Activated T-cell treated with anti-CD3 and anti-CD28 coated beads, Interleukin-2, amount 50 U/mL, for 24 hours (primary cell): ENCODE measurements around the gene ACP4.
"Not testable (repeated sequence)": the region's sequence is repeated elsewhere in the genome, so short reads cannot be mapped to it uniquely, and the experiment has no call there.

Source experiments
- DNase-seq: peaks from one replicate; pipeline ENCODE4 v3.0.0-alpha.2; 2020
- H3K27ac Mint-ChIP-seq: 2 replicates; pipeline ENCODE4 v1.8.0; 2020; ENCODE audit warnings: mild to moderate bottlenecking, mixed read lengths
- H3K27me3 Mint-ChIP-seq: 2 replicates; pipeline ENCODE4 v1.8.0; 2020; ENCODE audit warnings: mixed read lengths
- H3K36me3 Mint-ChIP-seq: 2 replicates; pipeline ENCODE4 v1.8.0; 2020; ENCODE audit warnings: low read depth, mixed read lengths
- H3K4me1 Mint-ChIP-seq: 2 replicates; pipeline ENCODE4 v1.8.0; 2020; ENCODE audit warnings: low read depth, mixed read lengths
- H3K4me3 Mint-ChIP-seq: 2 replicates; pipeline ENCODE4 v1.8.0; 2020; ENCODE audit warnings: mild to moderate bottlenecking, moderate library complexity, mixed read lengths
- H3K9me3 Mint-ChIP-seq: 2 replicates; pipeline ENCODE4 v1.8.0; 2020; ENCODE audit warnings: mixed read lengths

ACP4 gene

DNA sequence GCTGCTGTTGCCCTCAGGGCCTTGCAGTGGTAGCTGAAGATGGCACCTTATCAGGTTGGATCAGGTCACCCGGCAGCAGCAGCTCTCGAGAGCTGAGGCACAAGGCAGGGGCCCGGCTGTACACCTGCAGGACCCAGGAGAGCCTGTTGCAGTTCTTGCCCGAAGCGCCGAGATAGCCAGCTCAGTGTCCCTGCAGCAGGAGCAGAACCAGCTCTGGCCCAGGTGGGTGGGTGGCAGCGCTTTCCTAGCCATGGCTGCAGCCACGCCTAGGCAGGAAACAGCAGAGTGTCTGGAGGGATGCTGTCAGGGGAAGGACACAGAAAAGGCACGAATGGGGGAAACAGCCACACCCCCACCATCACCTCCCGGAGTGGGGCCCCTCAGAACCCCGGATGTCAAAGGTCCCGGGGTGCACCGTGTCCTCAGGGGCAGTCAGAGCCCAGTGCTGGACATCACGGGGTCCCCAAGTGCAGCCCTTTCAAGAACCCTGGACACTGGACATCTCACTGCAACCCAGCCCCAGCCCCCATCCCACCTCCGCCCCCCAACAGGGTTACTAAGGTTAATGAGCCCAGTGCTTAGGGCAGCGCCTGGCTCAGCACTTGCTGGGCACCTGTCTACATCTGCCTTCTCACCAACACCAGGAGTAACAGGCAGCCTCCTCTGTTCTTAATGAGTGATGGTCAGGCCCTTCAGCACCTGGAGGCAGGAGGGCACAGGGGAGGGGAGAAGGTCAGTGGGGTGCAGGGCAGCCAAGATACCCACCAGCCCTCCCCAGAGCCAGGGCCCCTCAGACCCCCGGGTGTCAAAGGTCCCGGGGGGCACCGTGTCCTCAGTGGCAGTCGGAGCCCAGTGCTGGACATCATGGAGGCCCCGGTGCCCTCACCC lies 8.7 kb downstream of the ACP4 start:
- Mint-ChIP-seq H3K4me3 (no peak overlapping the region), H3K9me3 (no peaks in the 10 kb centered on the region), H3K4me1 (peaks cover 30% of the 10 kb centered on the region), H3K27ac (peak overlapping the region; percentile 14), H3K36me3 (peaks cover 77% of the 10 kb centered on the region), H3K27me3 (no peaks in the 10 kb centered on the region)
- DNase-seq: no peak

- Mint-ChIP-seq H3K27me3 (no peaks in the 10 kb centered on the region), H3K4me3 (no peak overlapping the region), H3K36me3 (peaks cover 83% of the 10 kb centered on the region), H3K27ac (peak overlapping the region; percentile 14), H3K4me1 (peaks cover 28% of the 10 kb centered on the region), H3K9me3 (no peaks in the 10 kb centered on the region)
- no peak for DNase-seq
Observed at GRCh38 chr19:50799547-50799851, 9.3 kb downstream of the ACP4 start.

DNA sequence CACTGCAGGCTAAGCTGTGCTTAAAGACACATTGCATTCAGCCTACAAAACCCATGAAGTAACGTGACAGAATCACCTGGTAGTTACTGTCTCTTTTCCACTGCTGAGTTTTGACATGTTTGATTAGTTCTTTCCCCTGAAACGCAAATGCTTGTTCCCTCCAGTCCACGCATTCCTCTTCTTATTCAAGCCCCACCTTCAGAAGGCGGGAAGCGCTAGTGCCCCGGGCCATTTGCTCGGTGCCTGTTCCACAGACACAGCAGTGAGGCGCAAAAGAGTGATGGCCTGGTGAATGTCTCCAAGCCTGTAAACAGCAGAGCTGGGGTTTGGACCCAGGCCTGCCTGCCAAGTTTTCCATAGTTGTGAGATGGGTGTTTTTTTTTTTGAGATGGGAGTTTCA lies 10.9 kb downstream of the ACP4 start:
- Mint-ChIP-seq H3K4me1 (peaks cover 37% of the 10 kb centered on the region), H3K27me3 (no peaks in the 10 kb centered on the region), H3K36me3 (peaks cover 80% of the 10 kb centered on the region), H3K4me3 (peak overlapping the region; percentile 99), H3K9me3 (no peaks in the 10 kb centered on the region), H3K27ac (peak overlapping the region; percentile 88)
- no peak for DNase-seq

GRCh38 chr19:50803633-50804419 lies 13.6 kb downstream of the ACP4 start:
- H3K4me3 Mint-ChIP-seq: peak overlapping the region; percentile 99
- H3K27me3 Mint-ChIP-seq: no peaks in the 10 kb centered on the region
- peak; percentile 58 for DNase-seq
- peaks cover 57% of the 10 kb centered on the region for H3K36me3 Mint-ChIP-seq
- no peaks in the 10 kb centered on the region for H3K9me3 Mint-ChIP-seq
- H3K27ac Mint-ChIP-seq: peak overlapping the region; percentile 100
- peaks cover 38% of the 10 kb centered on the region for H3K4me1 Mint-ChIP-seq

- H3K9me3 Mint-ChIP-seq: no peaks in the 10 kb centered on the region
- H3K4me1 Mint-ChIP-seq: peaks cover 38% of the 10 kb centered on the region
- peak overlapping the region; percentile 100 for H3K27ac Mint-ChIP-seq
- peak; percentile 99 for DNase-seq
- peaks cover 49% of the 10 kb centered on the region for H3K36me3 Mint-ChIP-seq
- H3K27me3 Mint-ChIP-seq: no peaks in the 10 kb centered on the region
- peak overlapping the region; percentile 99 for H3K4me3 Mint-ChIP-seq
Observed at GRCh38 chr19:50804420-50805272, 14.4 kb downstream of the ACP4 start.

GRCh38 chr19:50808856-50809255 lies 18.6 kb downstream of the ACP4 start:
- H3K27ac Mint-ChIP-seq: no peak overlapping the region

DNA sequence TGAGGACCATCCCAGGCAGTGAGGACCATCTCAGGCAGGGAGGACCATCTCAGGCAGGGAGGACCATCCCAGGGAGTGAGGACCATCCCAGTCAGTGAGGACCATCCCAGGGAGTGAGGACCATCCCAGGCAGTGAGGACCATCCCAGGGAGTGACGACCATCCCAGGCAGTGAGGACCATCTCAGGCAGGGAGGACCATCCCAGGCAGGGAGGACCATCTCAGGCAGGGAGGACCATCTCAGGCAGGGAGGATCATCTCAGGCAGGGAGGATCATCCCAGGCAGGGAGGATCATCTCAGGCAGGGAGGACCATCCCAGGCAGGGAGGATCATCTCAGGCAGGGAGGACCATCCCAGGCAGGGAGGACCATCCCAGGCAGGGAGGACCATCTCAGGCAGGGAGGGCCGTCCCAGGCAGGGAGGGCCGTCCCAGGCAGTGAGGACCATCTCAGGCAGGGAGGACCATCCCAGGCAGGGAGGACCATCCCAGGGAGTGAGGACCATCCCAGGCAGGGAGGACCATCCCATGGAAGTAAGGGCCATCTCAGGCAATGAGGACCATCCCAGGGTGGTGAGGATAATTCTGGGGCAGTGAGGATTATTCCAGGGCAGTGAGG lies 21.5 kb downstream of the ACP4 start:
- H3K9me3 Mint-ChIP-seq, DNase-seq, H3K36me3 Mint-ChIP-seq, H3K4me1 Mint-ChIP-seq, H3K27ac Mint-ChIP-seq, H3K4me3 Mint-ChIP-seq: not testable (repeated sequence)
- H3K27me3 Mint-ChIP-seq: peaks cover 29% of the 10 kb centered on the region

More at GRCh38 chr19:50808856-50809255, 18.6 kb downstream of the ACP4 start:
- Mint-ChIP-seq H3K27me3 (peaks cover 5% of the 10 kb centered on the region), H3K4me3 (no peak overlapping the region), H3K9me3 (no peaks in the 10 kb centered on the region), H3K36me3 (peaks cover 8% of the 10 kb centered on the region), H3K4me1 (peaks cover 14% of the 10 kb centered on the region)
- no peak for DNase-seq

- no peak overlapping the region for H3K4me3 Mint-ChIP-seq
- no peak overlapping the region for H3K27ac Mint-ChIP-seq
- no peaks in the 10 kb centered on the region for H3K9me3 Mint-ChIP-seq
- no peak for DNase-seq
- peaks cover 16% of the 10 kb centered on the region for H3K4me1 Mint-ChIP-seq
- no peaks in the 10 kb centered on the region for H3K36me3 Mint-ChIP-seq
- peaks cover 35% of the 10 kb centered on the region for H3K27me3 Mint-ChIP-seq
Observed at GRCh38 chr19:50812474-50812873, 22.3 kb downstream of the ACP4 start.

DNA sequence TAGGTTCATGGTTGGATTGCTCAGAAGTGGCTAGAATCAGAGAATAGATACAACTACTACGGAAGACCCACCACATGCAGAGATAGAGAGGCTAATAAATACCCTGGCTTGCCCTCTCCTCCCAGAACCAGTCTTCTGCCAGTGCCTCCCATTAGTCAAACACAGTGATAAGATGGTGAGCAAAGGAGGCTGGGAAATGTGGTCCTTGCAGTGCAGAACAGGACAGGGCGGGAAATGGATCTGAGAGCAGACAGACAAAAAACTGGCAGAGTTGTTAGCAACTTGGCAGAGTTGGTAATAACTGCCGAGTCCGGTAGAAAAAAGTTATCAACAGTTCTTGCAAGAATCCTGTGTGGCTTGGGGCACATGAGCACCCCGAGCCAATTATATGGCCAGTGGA lies 24.7 kb downstream of the ACP4 start:
- H3K27ac Mint-ChIP-seq: no peak overlapping the region
- H3K27me3 Mint-ChIP-seq: peaks cover 55% of the 10 kb centered on the region
- H3K36me3 Mint-ChIP-seq: no peaks in the 10 kb centered on the region

GRCh38 chr19:50815439-50815838 lies 25.2 kb downstream of the ACP4 start:
- H3K27me3 Mint-ChIP-seq: peaks cover 60% of the 10 kb centered on the region
- no peak overlapping the region for H3K27ac Mint-ChIP-seq
- DNase-seq: no peak
- no peaks in the 10 kb centered on the region for H3K9me3 Mint-ChIP-seq
- H3K4me1 Mint-ChIP-seq: peaks cover 38% of the 10 kb centered on the region
- no peaks in the 10 kb centered on the region for H3K36me3 Mint-ChIP-seq
- H3K4me3 Mint-ChIP-seq: no peak overlapping the region

More for the DNA sequence above, 24.7 kb downstream of the ACP4 start:
- no peak overlapping the region for H3K4me3 Mint-ChIP-seq
- H3K9me3 Mint-ChIP-seq: no peaks in the 10 kb centered on the region
- peaks cover 32% of the 10 kb centered on the region for H3K4me1 Mint-ChIP-seq
- no peak for DNase-seq

DNA sequence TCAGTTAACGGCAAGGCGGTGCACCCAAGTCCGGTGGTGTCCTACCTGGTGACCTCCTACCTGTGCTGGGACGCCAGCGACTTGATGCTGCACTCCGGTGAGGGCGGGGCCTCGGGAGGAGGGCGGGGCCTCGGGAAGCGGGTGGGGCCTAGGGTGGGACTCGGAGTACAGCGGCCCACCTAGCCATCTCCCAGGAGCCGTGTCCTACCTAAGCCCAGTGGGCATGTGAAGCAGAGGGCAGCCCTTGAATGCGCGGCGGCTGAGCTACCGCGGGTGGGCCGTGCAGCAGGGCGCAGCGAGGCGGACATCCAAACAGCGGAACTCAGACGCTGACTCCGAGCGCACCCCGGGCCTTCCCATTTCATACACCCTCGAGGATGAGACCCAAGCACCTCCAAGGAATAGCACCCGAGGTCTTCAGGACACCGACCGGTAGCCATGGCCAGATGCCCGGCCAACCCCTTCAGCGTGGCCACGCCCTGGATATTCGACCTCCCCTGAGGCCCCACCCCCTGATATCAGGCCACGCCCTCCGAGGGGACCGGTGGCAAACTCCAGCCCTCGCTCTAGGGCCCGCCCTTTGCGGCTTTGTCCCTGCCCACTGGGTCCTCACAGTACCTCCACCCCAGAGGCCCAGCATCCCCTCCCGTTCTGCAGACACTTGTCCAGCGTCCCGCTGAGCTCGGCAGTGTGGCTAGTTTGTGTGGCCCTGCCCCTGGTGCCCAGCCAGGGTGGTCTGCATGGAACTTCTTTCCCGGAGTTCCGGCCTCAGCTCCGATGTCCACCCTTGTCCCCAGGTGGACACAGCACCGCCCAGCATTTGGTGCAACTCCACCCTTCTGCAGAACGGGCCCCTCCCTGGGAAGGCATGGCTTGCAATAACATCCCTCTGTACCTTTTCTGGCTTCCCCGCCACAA lies 28.0 kb downstream of the ACP4 start:
- DNase-seq: peak; percentile 71
- no peaks in the 10 kb centered on the region for H3K36me3 Mint-ChIP-seq
- no peaks in the 10 kb centered on the region for H3K9me3 Mint-ChIP-seq
- H3K4me1 Mint-ChIP-seq: peaks cover 45% of the 10 kb centered on the region
- H3K27me3 Mint-ChIP-seq: peaks cover 81% of the 10 kb centered on the region
- H3K27ac Mint-ChIP-seq: no peak overlapping the region
- peak overlapping the region; percentile 66 for H3K4me3 Mint-ChIP-seq

DNA sequence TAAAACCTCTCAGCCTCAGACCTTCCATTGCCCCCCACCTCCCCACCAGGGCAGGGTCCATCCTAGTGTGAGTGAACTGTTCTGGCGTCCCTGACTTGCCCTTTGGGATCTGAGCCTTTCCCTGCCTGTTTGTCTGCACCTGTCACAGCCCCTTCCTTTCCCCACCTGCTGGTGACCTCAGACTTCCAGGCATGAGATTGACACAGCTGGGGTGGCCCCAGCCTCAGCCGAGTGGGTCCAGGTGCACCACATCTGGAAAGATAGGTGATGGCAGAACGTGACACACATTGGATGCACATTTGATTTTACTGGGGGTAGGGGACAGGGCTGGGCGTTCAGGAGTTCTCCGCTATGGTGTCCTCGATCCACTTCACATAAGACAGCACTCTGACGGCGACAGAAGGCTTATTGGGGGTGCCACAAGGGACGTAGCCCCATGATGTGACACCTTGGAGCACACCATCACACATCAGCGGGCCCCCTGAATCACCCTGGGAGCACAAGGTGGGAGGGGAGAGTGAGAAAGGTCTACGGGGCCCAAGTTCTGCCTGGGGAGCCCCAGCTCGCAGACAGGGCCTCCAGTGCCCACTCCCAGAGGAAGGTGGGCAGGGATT lies 28.8 kb downstream of the ACP4 start:
- peaks cover 45% of the 10 kb centered on the region for H3K4me1 Mint-ChIP-seq

GRCh38 chr19:50819636-50820035 lies 29.4 kb downstream of the ACP4 start:
- peaks cover 45% of the 10 kb centered on the region for H3K4me1 Mint-ChIP-seq
- no peaks in the 10 kb centered on the region for H3K36me3 Mint-ChIP-seq
- no peak overlapping the region for H3K4me3 Mint-ChIP-seq
- DNase-seq: no peak
- no peak overlapping the region for H3K27ac Mint-ChIP-seq
- H3K9me3 Mint-ChIP-seq: no peaks in the 10 kb centered on the region
- peaks cover 90% of the 10 kb centered on the region for H3K27me3 Mint-ChIP-seq

More for the DNA sequence above, 28.8 kb downstream of the ACP4 start:
- Mint-ChIP-seq H3K27me3 (peaks cover 88% of the 10 kb centered on the region), H3K9me3 (no peaks in the 10 kb centered on the region), H3K36me3 (no peaks in the 10 kb centered on the region), H3K4me3 (peak overlapping the region; percentile 66), H3K27ac (no peak overlapping the region)
- no peak for DNase-seq
